Astrocyte of the cerebellum (primary cell): ENCODE results near the gene CACNA1B.

Experiments
- DNase-seq: peaks from one replicate; pipeline ENCODE4 v3.0.0-alpha.2; 2011; ENCODE audit warnings: low read depth
- H3K4me3 ChIP-seq: 2 replicates; pipeline ENCODE4 v1.5.1; 2011; ENCODE audit warnings: mild to moderate bottlenecking, low read depth, low read length, moderate library complexity
- CTCF ChIP-seq: IDR thresholded peaks from 2 replicates; pipeline ENCODE4 v1.5.1; 2012; ENCODE audit warnings: low read length, low read depth, moderate library complexity, mild to moderate bottlenecking; ENCODE audit errors: missing control alignments
- in situ Hi-C: cut with HindIII; loops from 2 replicates; pipeline ENCODE4 v1.10.0; 2017; ENCODE audit warnings: low sequenced_read_pairs

The CACNA1B gene

GRCh38 chr9:138025417-138025816 is 147.8 kb downstream of the CACNA1B start:
- no peak for TF ChIP-seq CTCF
- in situ Hi-C loops, result no loop called here
- H3K4me3 ChIP-seq, result no peak overlapping the region
- no peak for DNase-seq

GRCh38 chr9:138025908-138026307 is 148.3 kb downstream of the CACNA1B start:
- no peak overlapping the region for H3K4me3 ChIP-seq
- no peak for DNase-seq
- TF ChIP-seq CTCF, result no peak
- in situ Hi-C loops, result no loop called here

- no peak overlapping the region for H3K4me3 ChIP-seq
- TF ChIP-seq CTCF, result no peak
- in situ Hi-C loops, result no loop called here
- no peak for DNase-seq
These were observed 151.0 kb downstream of the CACNA1B start for GRCh38 chr9:138028596-138028995.

- no peak for DNase-seq
- in situ Hi-C loops, result no loop called here
- no peak overlapping the region for H3K4me3 ChIP-seq
- no peak for TF ChIP-seq CTCF
These were observed 153.6 kb downstream of the CACNA1B start for GRCh38 chr9:138031186-138031585.

- TF ChIP-seq CTCF, result no peak
- H3K4me3 ChIP-seq, result no peak overlapping the region
- in situ Hi-C loops, result no loop called here
- no peak for DNase-seq
These were observed 156.4 kb downstream of the CACNA1B start for GRCh38 chr9:138033950-138034349.

- no peak overlapping the region for H3K4me3 ChIP-seq
- in situ Hi-C loops, result no loop called here
- no peak for DNase-seq
- TF ChIP-seq CTCF, result no peak
These were observed 159.6 kb downstream of the CACNA1B start for GRCh38 chr9:138037140-138037539.

GRCh38 chr9:138038244-138038671 is 160.7 kb downstream of the CACNA1B start:
- DNase-seq, result no peak

More at GRCh38 chr9:138038244-138038671, 160.7 kb downstream of the CACNA1B start:
- in situ Hi-C loops, result no loop called here
- H3K4me3 ChIP-seq, result no peak overlapping the region
- TF ChIP-seq CTCF, result no peak
